SU-DHL-6 (cell line): ENCODE data around the gene SCEL.

Experiments
- EZH2phosphoT487 ChIP-seq: fragments of 200-600 bp; sonication (generic), shearing (Covaris generic); conservative IDR thresholded peaks from 2 replicates; pipeline ENCODE4 v1.6.1; 2018; ENCODE audit warnings: mild to moderate bottlenecking, antibody characterized with exemption, low read length, moderate library complexity, mixed read lengths
- TF ChIP-seq, protein P1 (sequence below): fragments of 200-600 bp; sonication (generic); IDR thresholded peaks from one replicate; pipeline ENCODE4 v1.5.1; 2017; ENCODE audit warnings: antibody characterized with exemption, mild to moderate bottlenecking, low read length, moderate library complexity; ENCODE audit not compliant: insufficient read depth, poor library complexity, severe bottlenecking

DNA sequence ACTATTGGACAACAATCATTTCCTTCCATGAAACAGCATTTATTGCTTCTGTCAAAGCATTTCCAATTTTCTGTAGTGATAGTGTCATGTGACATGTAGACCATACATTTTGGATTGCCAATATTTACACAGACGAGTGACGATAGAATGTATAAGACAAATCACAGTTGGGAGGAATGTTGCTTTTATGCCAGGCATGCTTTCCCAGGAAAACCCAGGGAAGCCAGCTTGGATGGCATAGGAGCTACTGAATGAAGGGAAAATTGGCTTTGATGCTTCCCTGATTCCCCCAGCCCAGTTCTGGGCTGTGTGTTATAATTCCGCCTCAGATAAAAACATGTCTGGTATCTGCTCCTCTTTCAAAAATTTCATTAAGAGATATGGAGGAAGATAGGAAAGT lies 22.5 kb downstream of the SCEL start:
- TF ChIP-seq, protein P1, sequence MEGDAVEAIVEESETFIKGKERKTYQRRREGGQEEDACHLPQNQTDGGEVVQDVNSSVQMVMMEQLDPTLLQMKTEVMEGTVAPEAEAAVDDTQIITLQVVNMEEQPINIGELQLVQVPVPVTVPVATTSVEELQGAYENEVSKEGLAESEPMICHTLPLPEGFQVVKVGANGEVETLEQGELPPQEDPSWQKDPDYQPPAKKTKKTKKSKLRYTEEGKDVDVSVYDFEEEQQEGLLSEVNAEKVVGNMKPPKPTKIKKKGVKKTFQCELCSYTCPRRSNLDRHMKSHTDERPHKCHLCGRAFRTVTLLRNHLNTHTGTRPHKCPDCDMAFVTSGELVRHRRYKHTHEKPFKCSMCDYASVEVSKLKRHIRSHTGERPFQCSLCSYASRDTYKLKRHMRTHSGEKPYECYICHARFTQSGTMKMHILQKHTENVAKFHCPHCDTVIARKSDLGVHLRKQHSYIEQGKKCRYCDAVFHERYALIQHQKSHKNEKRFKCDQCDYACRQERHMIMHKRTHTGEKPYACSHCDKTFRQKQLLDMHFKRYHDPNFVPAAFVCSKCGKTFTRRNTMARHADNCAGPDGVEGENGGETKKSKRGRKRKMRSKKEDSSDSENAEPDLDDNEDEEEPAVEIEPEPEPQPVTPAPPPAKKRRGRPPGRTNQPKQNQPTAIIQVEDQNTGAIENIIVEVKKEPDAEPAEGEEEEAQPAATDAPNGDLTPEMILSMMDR, result no peak
- no peak for TF ChIP-seq EZH2phosphoT487
